Measurements from ENCODE around the gene ZNF276. TPM values are rescaled to one million over a fixed set of nuclear protein-coding genes. Genes with fewer than 3 reads are reported as not detected.
"Not testable (repeated sequence)": the region's sequence is repeated elsewhere in the genome, so short reads cannot be mapped to it uniquely, and the experiment has no call there.

The ZNF276 gene
- total RNA-seq, 1 experiment from 2014 or later = 14.6 TPM

DNA sequence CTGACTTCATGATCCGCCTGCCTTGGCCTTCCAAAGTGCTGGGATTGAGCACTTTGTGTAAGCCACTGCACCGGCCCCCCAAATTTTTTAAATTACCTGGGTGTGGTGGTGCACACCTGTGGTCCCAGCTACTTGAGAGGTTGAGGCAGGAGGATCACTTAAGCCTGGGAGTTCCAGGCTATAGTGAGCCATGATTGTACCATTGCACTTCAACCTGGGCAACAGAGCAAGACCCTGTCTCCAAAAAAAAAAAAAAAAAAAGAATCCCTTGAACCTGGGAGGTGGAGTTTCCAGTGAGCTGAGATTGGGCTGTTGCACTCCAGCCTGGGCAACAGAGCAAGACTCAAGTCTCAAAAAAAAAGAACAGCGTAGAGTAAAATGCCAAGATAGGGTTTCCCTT is 15.2 kb downstream of the ZNF276 start:
- no peak for DNase-seq (ENCODE audit: low spot score)

DNA sequence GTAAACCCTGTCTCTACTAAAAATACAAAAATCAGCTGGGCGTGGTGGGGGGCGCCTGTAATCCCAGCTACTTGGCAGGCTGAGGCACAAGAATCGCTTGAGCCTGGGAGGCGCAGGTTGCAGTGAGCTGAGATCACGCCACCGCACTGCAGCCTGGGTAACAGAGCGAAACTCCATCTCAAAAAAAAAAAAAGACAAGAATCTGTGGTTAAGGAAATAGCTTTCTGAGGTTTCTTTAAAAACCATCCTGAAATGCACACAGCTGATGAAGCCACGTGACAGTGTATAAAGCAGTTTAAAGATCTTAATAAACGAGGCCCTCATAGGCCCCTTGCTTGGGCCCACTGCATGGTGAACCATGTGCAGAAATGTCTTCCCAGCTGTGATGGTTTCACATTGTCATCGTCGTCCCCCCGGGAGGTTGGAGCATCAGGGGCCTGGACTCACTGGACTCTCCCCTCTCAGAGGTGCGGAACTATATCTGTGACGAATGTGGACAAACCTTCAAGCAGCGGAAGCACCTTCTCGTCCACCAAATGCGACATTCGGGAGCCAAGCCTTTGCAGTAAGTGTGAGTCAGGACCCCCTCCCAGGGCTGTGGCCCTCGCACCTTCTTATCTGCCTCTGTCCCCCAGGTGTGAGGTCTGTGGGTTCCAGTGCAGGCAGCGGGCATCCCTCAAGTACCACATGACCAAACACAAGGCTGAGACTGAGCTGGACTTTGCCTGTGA is 16.2 kb downstream of the ZNF276 start:
- no peak for DNase-seq (ENCODE audit: low spot score)

DNA sequence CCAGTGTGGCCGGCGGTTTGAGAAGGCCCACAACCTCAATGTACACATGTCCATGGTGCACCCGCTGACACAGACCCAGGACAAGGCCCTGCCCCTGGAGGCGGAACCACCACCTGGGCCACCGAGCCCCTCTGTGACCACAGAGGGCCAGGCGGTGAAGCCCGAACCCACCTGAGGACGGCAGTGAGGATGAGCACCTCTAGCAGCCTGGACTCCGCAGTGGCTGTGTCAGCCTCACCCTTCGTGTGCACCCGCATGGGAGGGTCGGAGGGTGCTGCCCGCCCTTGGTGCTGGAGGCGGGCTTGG is 16.7 kb downstream of the ZNF276 start:
- DNase-seq (ENCODE audit: low spot score) = no peak

DNA sequence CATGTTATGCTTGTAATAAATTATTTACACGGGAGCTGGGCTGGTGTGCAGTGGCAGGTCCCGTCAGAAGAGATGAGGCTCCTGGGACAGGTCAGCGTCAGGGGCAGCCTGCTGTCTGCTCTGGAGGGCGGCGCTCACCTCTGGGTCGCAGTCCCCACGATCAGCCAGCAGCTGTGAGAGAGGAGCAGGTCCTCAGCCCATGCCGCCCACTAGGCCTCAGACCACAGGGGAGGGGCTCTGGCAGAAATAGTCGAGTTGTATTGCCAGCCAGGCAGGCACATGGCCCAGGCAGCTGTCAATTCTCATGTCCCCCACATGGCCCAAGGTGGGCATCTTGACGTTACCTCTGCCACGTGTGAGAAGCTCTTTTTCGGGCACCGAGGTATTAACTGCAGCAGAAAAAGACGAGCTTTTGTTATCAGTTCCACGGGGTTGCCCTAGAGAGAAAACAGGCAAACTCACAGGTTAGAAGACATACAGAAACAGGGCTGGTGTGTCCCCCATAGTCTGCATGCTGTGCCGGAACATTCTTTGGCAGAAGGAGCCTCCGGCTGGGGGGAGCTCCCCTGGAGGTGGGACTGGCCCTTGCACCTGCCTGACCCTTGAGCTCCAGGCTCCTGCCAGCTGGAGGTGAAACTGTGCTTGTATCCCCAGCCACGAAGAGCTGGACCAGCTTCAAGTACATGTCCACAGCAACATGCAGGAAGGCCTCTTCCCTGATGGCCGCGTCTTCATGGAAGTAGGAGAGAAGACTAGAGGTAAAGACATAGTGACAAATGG is 17.4 kb downstream of the ZNF276 start:
- DNase-seq (ENCODE audit: low spot score) = no peak

DNA sequence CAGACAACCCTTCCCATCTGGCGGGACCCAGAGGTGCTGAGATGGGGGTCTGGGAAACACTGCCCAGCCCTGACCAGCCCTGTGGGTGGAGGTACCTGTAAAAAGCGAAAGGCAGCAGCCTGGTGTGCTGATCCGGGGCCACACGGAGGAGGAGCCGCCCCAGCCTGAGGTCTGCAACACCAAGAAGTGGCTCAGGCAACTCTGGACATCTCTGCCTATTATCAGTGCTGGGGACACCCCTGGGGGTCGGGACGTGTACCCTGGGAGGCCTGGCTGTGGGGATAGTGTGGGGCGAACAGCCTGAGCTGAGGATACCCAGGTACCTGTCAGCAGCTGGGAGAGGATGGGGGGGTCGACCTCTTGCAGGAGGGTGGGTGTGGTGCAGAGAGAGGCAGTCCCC is 18.0 kb downstream of the ZNF276 start:
- no peak for DNase-seq (ENCODE audit: low spot score)

DNA sequence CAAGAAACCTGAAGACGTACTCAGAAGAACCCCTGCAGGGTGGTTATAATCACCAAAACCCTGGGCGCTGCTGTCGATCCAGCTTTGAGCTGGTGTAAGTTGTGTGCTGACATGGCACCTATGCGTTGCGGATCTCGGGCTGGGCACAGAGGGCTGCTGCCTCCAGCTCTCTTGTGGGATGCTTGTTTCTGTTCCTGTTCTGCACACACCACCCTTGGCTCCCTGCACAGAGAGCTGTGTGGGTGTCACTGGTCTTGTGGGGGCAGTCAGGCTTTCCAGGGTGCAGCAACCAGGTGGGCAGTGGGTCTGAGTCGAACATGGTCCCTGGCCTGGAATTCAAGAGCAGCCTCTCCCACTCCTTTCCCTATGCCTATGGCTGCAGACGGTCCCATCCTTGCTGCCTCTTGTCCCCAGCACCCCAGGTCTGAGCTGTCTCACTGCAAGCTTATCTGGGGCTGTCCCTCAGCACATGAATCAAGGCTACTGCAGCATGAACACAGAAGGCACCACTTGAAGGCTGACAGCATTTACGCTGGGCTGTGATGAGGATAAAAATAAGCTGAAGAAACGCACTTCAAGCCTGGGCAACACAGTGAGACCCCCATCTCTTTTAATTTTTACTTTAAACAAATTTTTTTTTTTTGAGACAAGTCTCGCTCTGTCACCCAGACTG is 20.1 kb downstream of the ZNF276 start:
- DNase-seq (ENCODE audit: low spot score) = no peak

DNA sequence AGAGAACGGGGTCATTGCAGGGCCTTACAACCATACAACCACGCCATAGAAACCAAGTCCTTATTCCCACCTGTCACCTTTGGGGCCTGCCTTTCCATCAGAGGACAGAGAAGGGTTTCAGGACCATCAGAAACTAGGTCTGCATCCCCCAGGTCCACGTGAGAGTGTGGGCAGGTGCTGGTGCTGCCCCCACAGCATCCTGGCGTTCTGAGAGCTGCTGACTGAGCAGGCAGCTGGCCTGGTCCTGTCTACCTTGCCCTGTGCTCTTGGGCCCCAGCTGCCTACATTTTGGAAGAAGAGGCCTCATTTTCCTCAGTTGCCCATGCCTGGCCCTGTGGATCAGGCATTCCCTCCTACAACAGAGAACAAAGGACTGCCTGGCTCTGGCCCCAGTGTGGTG is 21.6 kb downstream of the ZNF276 start:
- DNase-seq (ENCODE audit: low spot score) = no peak

DNA sequence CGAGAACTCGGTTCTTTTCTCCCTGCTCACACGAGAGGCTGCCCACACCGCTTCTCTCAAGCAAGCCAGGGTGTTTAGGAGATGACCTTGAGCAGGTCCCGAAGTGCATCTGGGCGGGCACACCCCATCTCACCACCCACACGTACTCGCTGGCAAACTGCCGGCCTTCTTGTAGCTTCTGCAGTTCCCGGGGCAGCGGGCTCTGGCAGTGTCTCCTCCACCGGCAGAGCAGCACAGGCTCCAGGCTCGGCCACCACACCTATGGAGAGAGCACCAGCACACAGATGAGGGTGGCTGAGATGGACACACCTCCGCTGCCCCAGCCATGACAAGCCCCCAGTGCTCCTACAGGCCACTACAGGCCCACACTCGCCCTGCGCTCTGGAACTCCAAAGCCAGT is 23.5 kb downstream of the ZNF276 start:
- DNase-seq (ENCODE audit: low spot score) = no peak

DNA sequence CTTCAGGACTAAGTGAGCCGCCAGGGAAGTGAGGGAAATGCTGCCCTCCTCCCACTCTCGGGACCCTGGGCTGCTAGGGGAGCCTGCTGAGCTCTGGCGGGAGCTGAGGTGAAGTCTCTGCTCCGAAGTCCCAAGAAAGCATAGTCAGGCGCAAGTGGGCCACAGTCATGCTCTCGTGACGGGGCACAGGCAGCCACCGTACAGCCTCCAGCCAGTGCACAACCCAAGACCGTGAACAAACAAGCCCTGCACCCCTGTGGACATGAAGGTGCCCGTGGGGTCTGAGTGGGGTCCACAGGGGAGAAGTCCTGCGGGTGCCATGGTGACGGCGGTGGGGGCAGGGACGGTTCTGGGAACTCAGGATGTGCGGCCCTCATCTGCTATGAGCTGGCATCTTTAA is 24.7 kb downstream of the ZNF276 start:
- DNase-seq (ENCODE audit: low spot score) = no peak

DNA sequence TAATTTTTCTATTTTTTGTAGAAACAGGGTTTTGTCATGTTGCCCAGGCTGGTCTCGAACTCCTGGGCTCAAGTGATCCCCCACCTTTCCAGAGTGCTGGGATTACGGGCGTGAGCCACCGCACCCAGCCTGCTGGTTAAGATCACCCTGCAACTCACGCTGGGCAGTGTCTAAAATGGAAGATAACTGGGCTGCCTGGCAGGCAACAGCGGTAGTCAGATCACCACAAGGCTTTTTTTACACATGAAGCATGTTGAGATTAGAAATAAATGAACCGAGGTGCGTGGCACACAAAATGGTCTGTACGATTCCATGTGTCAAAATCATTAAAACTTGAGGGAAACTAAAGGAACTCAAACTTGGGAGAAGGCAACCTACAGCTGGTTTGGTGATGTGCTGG is 26.7 kb downstream of the ZNF276 start:
- no peak for DNase-seq (ENCODE audit: low spot score)

DNA sequence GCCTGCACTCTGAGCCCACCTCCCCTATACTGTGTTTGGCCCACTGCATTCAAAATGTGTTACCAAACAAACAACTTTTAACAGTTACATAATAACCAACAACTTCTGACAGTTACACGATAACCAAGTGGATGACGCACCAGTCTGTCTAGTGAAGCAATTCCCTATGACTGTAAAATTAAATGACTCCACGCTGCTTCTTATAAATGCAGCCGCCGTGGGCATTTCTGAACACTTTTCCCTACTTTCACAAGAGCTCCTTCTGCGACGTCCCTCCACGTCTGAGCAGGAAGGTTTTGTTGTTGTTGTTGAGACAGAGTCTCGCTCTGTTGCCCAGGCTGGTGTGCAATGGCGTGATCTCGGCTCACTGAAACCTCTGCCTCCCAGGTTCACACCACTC is 27.6 kb downstream of the ZNF276 start:
- DNase-seq (ENCODE audit: low spot score) = no peak

DNA sequence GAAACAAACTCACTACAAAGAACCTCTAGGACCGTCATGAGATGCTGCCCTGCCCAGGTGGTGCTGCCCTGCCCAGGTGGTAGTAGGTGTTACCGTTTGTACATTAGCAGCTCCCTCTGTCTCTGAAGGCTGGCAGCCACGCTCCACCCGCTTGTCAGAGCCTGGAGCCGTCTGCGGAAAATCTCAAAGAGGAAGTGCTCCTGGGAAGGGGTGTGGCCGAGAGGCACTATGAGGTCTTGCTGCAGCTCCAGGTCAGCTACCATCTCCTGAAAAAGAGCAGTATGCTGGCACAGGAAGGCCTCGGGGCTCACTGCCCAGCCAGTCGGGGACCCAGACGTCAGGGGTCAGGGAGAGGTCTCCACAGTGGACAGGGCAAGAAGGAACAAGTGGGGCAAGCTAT is 28.3 kb downstream of the ZNF276 start:
- DNase-seq (ENCODE audit: low spot score) = no peak

DNA sequence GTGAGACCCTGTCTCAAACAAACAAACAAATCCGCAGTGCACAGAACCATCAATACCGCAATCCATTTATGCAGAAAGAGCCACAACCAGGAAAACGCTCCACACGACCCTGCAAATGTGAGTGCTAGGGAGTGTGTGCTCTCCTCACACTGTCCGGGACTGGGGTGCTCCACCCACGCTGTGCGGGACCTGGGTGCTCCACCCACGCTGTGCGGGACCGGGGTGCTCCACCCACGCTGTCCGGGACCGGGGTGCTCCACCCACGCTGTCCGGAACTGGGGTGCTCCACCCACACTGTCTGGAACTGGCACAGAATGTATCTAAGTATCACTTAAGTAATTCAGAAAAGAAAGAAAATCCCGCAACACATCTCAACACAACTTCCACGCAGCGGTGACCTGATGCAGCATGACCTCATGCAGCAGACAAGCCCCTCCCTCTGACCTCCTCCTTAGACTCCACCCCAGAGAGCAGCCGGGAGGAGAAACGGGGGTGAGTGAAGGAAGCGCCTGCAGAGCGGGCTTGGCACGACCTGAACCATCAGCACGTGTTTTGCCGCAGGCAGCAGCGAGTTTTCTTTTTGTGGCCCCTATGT is 38.5 kb downstream of the ZNF276 start:
- no peak for DNase-seq (ENCODE audit: low spot score)

DNA sequence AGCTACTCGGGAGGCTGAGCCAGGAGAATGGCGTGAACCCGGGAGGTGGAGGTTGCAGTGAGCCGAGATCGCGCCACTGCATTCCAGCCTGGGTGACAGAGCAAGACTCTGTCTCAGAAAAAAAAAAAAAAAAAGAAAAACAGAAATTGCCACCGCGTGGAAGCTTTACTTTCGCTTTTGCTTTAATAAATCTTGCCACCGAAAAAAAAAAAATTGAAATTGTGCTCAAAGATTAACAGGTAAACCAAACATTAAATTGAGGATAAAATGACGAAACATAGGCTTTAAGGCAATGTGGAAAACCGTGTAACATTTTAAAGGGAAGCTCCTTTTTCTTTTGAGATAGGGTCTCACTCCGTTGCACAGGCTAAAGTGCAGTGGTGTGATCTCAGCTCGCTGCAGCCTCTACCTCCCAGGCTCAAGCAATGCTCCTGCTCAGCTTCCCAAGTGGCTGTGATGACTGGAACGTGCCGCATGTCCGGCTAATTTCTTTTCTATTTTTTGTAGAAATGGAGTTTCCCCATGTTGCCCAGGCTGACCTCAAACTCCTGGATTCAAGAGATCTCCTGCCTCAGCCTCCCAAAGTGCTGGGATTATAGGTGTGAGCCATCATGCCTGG is 40.1 kb downstream of the ZNF276 start:
- no peak for DNase-seq (ENCODE audit: low spot score)

DNA sequence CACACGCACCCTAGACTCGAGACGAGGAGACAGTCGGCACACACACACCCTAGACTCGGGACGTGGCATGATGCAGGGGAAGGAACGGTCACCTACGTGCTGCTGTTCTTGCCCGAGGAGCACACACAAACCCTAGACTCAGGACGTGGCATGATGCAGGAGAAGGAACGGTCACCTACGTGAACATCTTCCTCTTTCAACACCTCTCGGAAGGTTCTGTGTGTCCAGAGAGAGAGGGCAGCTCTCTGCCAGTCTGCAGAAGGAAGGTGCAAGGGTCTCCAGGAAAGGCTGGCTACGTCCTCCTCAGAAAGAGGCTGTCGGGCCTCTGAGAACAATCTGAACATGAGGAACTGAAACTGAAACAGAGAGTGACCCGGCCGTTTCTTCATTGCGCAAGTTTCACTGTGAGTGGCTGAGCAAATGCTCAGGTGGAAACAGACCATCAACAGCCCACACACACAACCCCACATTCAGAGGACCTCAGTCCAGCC is 43.4 kb downstream of the ZNF276 start:
- DNase-seq (ENCODE audit: low spot score) = no peak

DNA sequence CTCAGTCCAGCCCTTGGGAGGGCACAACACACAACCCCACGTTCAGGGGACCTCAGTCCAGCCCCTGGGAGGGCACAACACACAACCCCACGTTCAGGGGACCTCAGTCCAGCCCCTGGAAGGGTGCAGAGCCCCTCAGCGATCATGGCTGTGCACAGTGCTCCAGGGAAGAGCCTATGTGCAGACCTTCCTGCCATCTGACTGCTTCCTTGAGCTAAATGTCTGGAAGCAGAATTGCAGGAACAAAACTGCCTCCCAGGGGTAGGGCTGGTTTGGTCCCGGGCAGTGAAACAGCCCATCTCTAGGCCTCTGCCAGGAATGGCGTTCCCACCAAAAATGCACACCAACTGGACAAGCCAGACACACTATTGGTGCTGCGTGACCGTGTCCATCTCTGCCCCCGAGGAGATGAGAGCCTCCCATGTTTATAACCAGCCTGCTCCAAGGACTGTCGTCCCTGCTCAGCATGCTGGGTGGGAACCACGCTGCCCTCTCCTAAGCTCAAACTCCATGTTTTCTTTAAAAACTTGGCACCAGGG is 44.0 kb downstream of the ZNF276 start:
- DNase-seq (ENCODE audit: low spot score) = no peak

DNA sequence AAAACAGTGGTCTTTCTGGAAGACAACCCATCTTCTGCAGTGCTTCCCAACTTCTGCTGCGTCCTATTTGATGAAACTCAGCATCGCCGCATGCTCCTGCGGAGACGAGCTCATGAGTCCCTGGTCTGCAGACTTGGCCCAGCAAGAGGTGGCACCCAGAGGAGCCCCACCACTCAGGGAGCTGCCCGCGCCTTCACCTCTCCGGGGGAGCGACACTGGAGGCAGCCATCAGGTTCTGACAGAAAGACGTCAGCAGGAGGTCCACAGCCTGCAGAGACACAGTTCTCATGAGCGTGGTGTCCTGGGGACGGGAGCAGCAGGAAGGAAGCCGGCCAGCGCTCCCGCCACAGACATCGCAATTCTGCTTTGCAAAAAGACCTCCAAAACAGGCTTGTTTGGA is 49.0 kb downstream of the ZNF276 start:
- no peak for DNase-seq (ENCODE audit: low spot score)

DNA sequence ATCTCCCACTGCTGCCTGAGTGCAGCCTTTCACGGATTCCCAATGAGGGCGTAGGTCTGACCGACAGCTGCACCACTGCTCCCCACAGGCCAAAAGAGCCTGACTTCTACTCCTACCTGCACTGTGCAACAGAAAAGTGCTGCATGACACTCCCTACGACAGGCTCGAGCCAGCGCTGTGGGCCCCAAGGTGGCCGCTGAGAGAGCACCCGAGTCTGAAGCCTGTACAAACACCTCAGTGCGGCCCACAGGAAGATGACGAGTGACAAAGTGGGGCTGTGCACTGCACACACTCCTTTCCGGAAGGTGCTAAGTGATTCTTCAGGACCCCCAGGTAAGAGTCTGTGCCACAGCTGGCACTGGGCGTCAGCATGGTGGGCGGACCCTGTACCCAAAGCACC is 53.9 kb downstream of the ZNF276 start:
- DNase-seq (ENCODE audit: low spot score) = no peak

DNA sequence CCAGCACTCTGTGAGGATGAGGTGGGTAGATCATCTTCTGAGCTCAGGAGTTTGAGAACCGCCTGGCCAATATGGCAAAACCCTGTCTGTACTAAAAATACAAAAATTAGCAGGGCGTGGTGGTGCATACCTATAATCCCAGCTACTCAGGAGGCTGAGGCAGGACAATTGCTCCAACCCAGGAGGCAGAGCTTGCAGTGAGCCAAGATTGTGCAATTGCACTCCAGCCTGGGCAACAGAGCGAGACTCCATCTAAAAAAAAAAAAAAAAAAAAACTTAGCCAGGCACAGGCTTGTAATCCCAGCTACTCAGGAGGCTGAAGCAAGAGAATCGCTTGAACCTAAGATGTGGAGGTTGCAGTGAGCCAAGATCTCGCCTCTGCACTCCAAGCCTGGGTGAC is 56.9 kb downstream of the ZNF276 start:
- not testable (repeated sequence) for DNase-seq (ENCODE audit: low spot score)

DNA sequence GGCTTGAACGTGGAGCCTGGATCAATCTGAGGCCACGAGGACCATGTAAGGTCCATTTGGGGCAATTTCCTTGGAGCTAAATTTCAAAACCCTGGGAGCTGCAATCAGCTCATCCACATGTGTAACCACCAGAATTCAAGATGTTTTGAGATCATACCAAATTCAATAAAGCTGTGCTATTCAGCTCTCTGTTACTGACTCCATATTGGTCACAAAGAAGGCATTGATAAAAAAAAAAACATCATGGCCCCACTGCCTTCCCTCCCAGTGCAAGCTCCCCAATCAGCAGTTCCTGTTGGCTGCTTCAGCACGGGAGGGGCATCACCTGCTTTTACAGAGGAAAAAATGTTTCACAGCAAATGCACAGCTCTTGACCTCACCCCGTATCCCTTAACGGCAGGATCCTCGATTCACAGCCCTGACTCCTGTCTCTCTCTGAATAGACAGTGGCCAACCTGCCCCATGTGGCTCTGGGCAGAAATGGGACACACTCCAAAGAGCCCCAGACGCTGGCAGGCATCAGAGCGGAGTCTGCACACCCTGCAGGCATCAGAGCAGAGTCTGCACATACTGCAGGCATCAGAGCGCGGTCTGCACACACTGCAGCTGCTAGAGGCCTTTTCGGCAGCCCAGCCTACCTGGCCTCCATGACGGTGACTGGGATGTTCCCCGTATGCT is 58.0 kb downstream of the ZNF276 start:
- no peak for DNase-seq (ENCODE audit: low spot score)

DNA sequence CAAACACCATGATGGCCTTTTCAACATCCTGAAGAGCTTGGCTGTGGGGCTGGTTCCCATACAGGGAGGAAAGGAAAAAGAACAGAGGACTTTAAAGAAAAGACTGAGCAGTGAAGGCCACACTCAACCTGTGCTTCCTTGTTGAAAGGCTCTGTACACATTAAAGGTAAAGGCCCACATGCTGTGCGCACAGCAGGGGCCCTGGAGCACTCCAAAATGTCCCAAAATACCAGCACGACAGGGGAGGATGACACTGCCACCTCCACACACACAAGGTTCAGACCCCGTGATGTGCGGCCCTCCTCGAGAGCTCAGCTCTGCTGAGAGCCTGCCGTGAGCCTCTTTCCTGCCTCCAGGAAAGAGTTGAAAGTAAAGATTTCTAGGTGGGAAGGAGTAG is 58.6 kb downstream of the ZNF276 start:
- no peak for DNase-seq (ENCODE audit: low spot score)

All from A172 (cell line).